K562 (cell line): ENCODE results near the gene DRAXIN. TPM values are rescaled to one million over a fixed set of nuclear protein-coding genes. Genes with fewer than 3 reads are reported as not detected.

Experiments
- CBX1 ChIP-seq: sonication (generic); IDR thresholded peaks from 2 replicates; pipeline ENCODE4 v1.6.1; 2016; ENCODE audit warnings: antibody characterized with exemption, low read depth, mild to moderate bottlenecking
- CBX3 ChIP-seq, 2 experiments: IDR thresholded peaks; 1 replicate in 1 of 2; 2 replicates in 1 of 2; pipeline ENCODE4 v1.6.1; 2012; ENCODE audit warnings: inconsistent platforms in 2 of 2, low read length in 2 of 2, borderline replicate concordance in 1 of 2, control low read depth in 1 of 2
- DNMT1 ChIP-seq: fragments of 450-650 bp; IDR thresholded peaks from 2 replicates; pipeline ENCODE4 v1.6.1; 2016; ENCODE audit warnings: antibody characterized with exemption, mild to moderate bottlenecking
- DPF2 ChIP-seq: fragments of 450-650 bp; IDR thresholded peaks from 2 replicates; pipeline ENCODE4 v1.6.1; 2016
- EHMT2 ChIP-seq: fragments of 450-650 bp; IDR thresholded peaks from 2 replicates; pipeline ENCODE4 v1.6.1; 2018; ENCODE audit warnings: antibody characterized with exemption
- FOXM1 ChIP-seq, 2 experiments: fragments of 450-650 bp in 1 of 2; sonication (generic) in 1 of 2; formaldehyde crosslinking in 1 of 2; IDR thresholded peaks; 2 replicates each; pipeline versions ENCODE4 v1.6.1 to v1.9.0; 2017 to 2022; ENCODE audit warnings: low read depth in 2 of 2, mild to moderate bottlenecking in 2 of 2, missing genetic modification reagents in 1 of 2, moderate library complexity in 1 of 2
- GABPB2 ChIP-seq: fragments of 250-450 bp; sonication (Bioruptor Pico); conservative IDR thresholded peaks from 2 replicates; pipeline ENCODE4 v1.5.1; 2021; ENCODE audit warnings: mild to moderate bottlenecking
- HDAC6 ChIP-seq: IDR thresholded peaks from 2 replicates; pipeline ENCODE4 v1.6.1; 2012; ENCODE audit warnings: low read depth, mild to moderate bottlenecking, control low read depth, inconsistent platforms, low read length, moderate library complexity
- MBD1 ChIP-seq: fragments of 250-450 bp; sonication (Bioruptor Pico); IDR thresholded peaks from 2 replicates; pipeline ENCODE4 v1.8.0; 2022; ENCODE audit warnings: inconsistent platforms
- MCM5 ChIP-seq: fragments of 450-650 bp; IDR thresholded peaks from 2 replicates; pipeline ENCODE4 v1.6.1; 2016; ENCODE audit warnings: low read depth
- MED1 ChIP-seq: sonication (generic); formaldehyde crosslinking; IDR thresholded peaks from 2 replicates; pipeline ENCODE4 v1.8.1; 2023; ENCODE audit warnings: missing genetic modification reagents, borderline replicate concordance
- NCOA4 ChIP-seq: fragments of 450-650 bp; IDR thresholded peaks from 2 replicates; pipeline ENCODE4 v1.6.1; 2018; ENCODE audit warnings: mild to moderate bottlenecking; ENCODE audit not compliant: partially characterized antibody
- PKNOX1 ChIP-seq: fragments of 450-650 bp; IDR thresholded peaks from 2 replicates; pipeline ENCODE4 v1.6.1; 2016
- RBM25 ChIP-seq: fragments of 200-400 bp; formaldehyde crosslinking; IDR thresholded peaks from 2 replicates; pipeline ENCODE4 v1.6.1; 2018; ENCODE audit warnings: low read length, low read depth, moderate library complexity; ENCODE audit not compliant: severe bottlenecking
- SIX5 ChIP-seq, 2 experiments: IDR thresholded peaks; 2 replicates each; pipeline ENCODE4 v1.6.1; 2011; ENCODE audit warnings: low read length in 2 of 2, borderline replicate concordance in 1 of 2, low read depth in 1 of 2, mild to moderate bottlenecking in 1 of 2, moderate library complexity in 1 of 2; ENCODE audit not compliant: insufficient read depth in 1 of 2
- SMARCA5 ChIP-seq: fragments of 450-650 bp; IDR thresholded peaks from 2 replicates; pipeline ENCODE4 v1.6.1; 2016
- TEAD4 ChIP-seq, 2 experiments: sonication (generic) in 1 of 2; formaldehyde crosslinking in 1 of 2; IDR thresholded peaks; 2 replicates each; pipeline versions ENCODE4 v1.6.1 to v1.8.0; 2012 to 2022; ENCODE audit warnings: borderline replicate concordance in 1 of 2, inconsistent platforms in 1 of 2, low read length in 1 of 2, mild to moderate bottlenecking in 1 of 2, missing genetic modification reagents in 1 of 2
- TRIM28 ChIP-seq: fragments of 450-650 bp; IDR thresholded peaks from 2 replicates; pipeline ENCODE4 v1.6.1; 2017
- ZBTB7A ChIP-seq: IDR thresholded peaks from 2 replicates; pipeline ENCODE4 v1.6.1; 2011; ENCODE audit warnings: low read depth, mild to moderate bottlenecking, low read length, moderate library complexity, borderline replicate concordance; ENCODE audit not compliant: control insufficient read depth
- ZEB2 ChIP-seq: fragments of 450-650 bp; IDR thresholded peaks from 2 replicates; pipeline ENCODE4 v1.6.1; 2016
- ZFP1 ChIP-seq: fragments of 450-650 bp; formaldehyde crosslinking; IDR thresholded peaks from 2 replicates; pipeline ENCODE4 v1.4.0; 2020; ENCODE audit warnings: mild to moderate bottlenecking, mixed read lengths
- ZNF23 ChIP-seq: fragments of 250-450 bp; sonication (Bioruptor Pico); IDR thresholded peaks from 2 replicates; pipeline ENCODE4 v1.4.0; 2020; ENCODE audit warnings: mild to moderate bottlenecking
- ZNF785 ChIP-seq: fragments of 250-450 bp; sonication (Bioruptor Pico); IDR thresholded peaks from 2 replicates; pipeline ENCODE4 v1.4.0; 2020; ENCODE audit warnings: mild to moderate bottlenecking
- polyA plus RNA-seq, 8 experiments: library from polyadenylated mRNA; depleted of rRNA in 4 of 8; stranded (reverse) in 5 of 8; unstranded in 3 of 8; fragments of >200 nt; fragmentation: Nextera tagmentation in 2 of 8; fragmentation: Illumina TruSeq in 1 of 8; extraction: Ambion mirVana in 2 of 8; extraction: Trizol in 1 of 8; gene quantifications; 2 replicates each; pipeline versions ENCODE4 v1.2.1 to v1.2.3, GENCODE V29; 2011 to 2014; ENCODE audit warnings: inconsistent platforms in 1 of 8, missing spikeins in 1 of 8
- total RNA-seq, 7 experiments: library from RNA; depleted of rRNA in 6 of 7; stranded (reverse); fragments of >200 nt in 6 of 7; fragmentation: Illumina TruSeq in 2 of 7; extraction: Trizol in 2 of 7; gene quantifications; 2 replicates each; pipeline versions ENCODE4 v1.2.1 to v1.2.3, GENCODE V29; 2011 to 2021; ENCODE audit warnings: low replicate concordance in 1 of 7
- TF ChIP-seq, protein P1 (sequence below): IDR thresholded peaks from 2 replicates; pipeline ENCODE4 v1.6.1; 2016; ENCODE audit warnings: missing genetic modification characterization, missing compliant biosample characterization
- TF ChIP-seq, protein P2 (sequence below): fragments of 450-650 bp; conservative IDR thresholded peaks from 2 replicates; pipeline ENCODE4 v1.6.1; 2016; ENCODE audit warnings: missing genetic modification characterization, low read depth, mild to moderate bottlenecking, control low read depth, missing compliant biosample characterization

The DRAXIN gene
- total and polyA plus RNA-seq, 9 of the 15 experiments (the other 6 are each of a cell fraction or from before 2014, with no cell fraction given), result 0.01 to 0.04 (median 0.01) TPM; not detected in 6

GRCh38 chr1:11757047-11757446 is 65.5 kb downstream of the DRAXIN start (continued):
- TF ChIP-seq CBX3 (IDR thresholded peaks at IDR 0.05; ENCODE audit: borderline replicate concordance in 1 of 2, low read length in 2 of 2) (peak in 1 of 2 experiments; percentile 100; a peak in 2 of 3 replicates), SIX5 (IDR thresholded peaks at IDR 0.05; ENCODE audit: borderline replicate concordance in 1 of 2, insufficient read depth in 1 of 2, low read depth in 1 of 2, low read length in 2 of 2) (no peak), RBM25 (peak; percentile 61), EHMT2 (0 out of 2 replicates have a peak, but pooled peaks have one; percentile 48), MBD1 (no peak), ZNF785 (CRISPR knock-in tag) (no peak), SMARCA5 (peak; percentile 73; the same call in 1 of the 2 replicates), PKNOX1 (peak; percentile 60), DNMT1 (no peak), ZNF23 (CRISPR knock-in tag) (no peak), MED1 (CRISPR knock-in tag) (no peak), ZEB2 (0 out of 2 replicates have a peak, but pooled peaks have one; percentile 22), ZBTB7A (no peak), FOXM1 (IDR thresholded peaks at IDR 0.05; ENCODE audit: low read depth) (no peak), FOXM1 (CRISPR knock-in tag; IDR thresholded peaks at IDR 0.05; ENCODE audit: low read depth) (no peak), TRIM28 (peak; percentile 99), DPF2 (0 out of 2 replicates have a peak, but pooled peaks have one; percentile 14), GABPB2 (CRISPR knock-in tag) (no peak), MCM5 (no peak), HDAC6 (no peak), CBX1 (peak; percentile 84; the same call in 1 of the 2 replicates), ZFP1 (CRISPR knock-in tag) (no peak), TEAD4 (IDR thresholded peaks at IDR 0.05; ENCODE audit: low read length) (0 out of 2 replicates have a peak, but pooled peaks have one; percentile 13), TEAD4 (CRISPR knock-in tag; IDR thresholded peaks at IDR 0.05; ENCODE audit: borderline replicate concordance) (no peak), NCOA4 (no peak)
- TF ChIP-seq, protein P1, sequence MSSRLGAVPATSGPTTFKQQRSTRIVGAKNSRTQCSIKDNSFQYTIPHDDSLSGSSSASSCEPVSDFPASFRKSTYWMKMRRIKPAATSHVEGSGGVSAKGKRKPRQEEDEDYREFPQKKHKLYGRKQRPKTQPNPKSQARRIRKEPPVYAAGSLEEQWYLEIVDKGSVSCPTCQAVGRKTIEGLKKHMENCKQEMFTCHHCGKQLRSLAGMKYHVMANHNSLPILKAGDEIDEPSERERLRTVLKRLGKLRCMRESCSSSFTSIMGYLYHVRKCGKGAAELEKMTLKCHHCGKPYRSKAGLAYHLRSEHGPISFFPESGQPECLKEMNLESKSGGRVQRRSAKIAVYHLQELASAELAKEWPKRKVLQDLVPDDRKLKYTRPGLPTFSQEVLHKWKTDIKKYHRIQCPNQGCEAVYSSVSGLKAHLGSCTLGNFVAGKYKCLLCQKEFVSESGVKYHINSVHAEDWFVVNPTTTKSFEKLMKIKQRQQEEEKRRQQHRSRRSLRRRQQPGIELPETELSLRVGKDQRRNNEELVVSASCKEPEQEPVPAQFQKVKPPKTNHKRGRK (tag), result no peak
- TF ChIP-seq, protein P2, sequence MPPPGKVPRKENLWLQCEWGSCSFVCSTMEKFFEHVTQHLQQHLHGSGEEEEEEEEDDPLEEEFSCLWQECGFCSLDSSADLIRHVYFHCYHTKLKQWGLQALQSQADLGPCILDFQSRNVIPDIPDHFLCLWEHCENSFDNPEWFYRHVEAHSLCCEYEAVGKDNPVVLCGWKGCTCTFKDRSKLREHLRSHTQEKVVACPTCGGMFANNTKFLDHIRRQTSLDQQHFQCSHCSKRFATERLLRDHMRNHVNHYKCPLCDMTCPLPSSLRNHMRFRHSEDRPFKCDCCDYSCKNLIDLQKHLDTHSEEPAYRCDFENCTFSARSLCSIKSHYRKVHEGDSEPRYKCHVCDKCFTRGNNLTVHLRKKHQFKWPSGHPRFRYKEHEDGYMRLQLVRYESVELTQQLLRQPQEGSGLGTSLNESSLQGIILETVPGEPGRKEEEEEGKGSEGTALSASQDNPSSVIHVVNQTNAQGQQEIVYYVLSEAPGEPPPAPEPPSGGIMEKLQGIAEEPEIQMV, result no peak
